Activated naive CD8-positive, alpha-beta T cell treated with anti-CD3 and anti-CD28 coated beads, Interleukin-2, amount 50 U/mL, for 24 hours (primary cell): ENCODE measurements around the gene RAB2B.
"Not testable (repeated sequence)": the region's sequence is repeated elsewhere in the genome, so short reads cannot be mapped to it uniquely, and the experiment has no call there.

Experiments used
- ATAC-seq: fragments of 150-1000 bp; cut with Tn5 transposase; one replicate; pipeline ENCODE4 v1.10.0; 2021
- DNase-seq: peaks from one replicate; pipeline ENCODE4 v3.0.0; 2021
- H3K27ac Mint-ChIP-seq: one replicate; pipeline ENCODE4 v1.8.0; 2021; ENCODE audit warnings: mild to moderate bottlenecking, mixed read lengths
- H3K27me3 Mint-ChIP-seq: one replicate; pipeline ENCODE4 v1.8.0; 2021; ENCODE audit warnings: mixed read lengths
- H3K36me3 Mint-ChIP-seq: one replicate; pipeline ENCODE4 v1.8.0; 2021; ENCODE audit warnings: low read depth, mixed read lengths
- H3K4me1 Mint-ChIP-seq: one replicate; pipeline ENCODE4 v1.8.0; 2021; ENCODE audit warnings: mixed read lengths
- H3K4me3 Mint-ChIP-seq: one replicate; pipeline ENCODE4 v1.8.0; 2021; ENCODE audit warnings: mild to moderate bottlenecking, moderate library complexity, mixed read lengths
- H3K9me3 Mint-ChIP-seq: one replicate; pipeline ENCODE4 v1.8.0; 2021; ENCODE audit warnings: mixed read lengths

RAB2B gene

DNA sequence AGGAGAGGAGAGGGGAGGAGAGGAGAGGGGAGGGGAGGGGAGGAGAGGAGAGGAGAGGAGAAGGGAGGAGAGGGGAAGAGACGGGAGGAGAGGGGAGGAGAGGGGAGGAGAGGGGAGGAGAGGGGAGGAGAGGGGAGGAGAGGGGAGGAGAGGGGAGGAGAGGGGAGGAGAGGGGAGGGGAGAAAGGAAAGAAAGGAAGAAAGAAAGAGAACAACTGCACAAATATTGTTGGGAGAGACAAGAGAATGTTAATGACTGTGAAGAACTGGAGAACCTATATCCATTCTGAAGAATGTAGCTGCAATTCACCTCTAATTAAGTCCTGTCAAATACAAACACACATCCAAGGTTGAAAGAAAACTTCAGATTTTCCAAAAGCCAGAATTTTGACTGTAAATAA is 34.1 kb downstream of the RAB2B start:
- not testable (repeated sequence) for H3K9me3 Mint-ChIP-seq, ATAC-seq, DNase-seq, H3K27me3 Mint-ChIP-seq, H3K27ac Mint-ChIP-seq, H3K4me3 Mint-ChIP-seq
- H3K4me1 Mint-ChIP-seq: peaks cover 37% of the 10 kb centered on the region
- H3K36me3 Mint-ChIP-seq: peaks cover 11% of the 10 kb centered on the region

DNA sequence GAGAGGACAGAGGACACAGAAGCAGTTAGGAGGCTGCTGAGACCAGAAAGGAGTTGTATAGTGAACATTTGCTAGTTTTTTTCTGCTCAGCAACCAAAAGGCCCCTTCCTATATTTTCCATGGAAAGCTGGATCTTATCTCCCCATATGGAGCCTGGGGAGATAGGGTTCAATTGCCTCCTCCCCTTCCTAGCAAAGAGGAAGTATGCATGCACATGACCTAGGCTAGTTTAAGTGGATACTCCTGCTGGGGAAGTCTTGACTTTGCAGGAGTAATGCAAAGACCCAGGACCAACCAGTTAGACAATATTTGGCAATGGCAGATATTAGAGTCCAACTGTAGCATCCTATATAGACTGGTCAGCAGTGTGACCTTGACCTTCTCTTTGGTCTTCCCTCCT is 35.9 kb downstream of the RAB2B start:
- H3K9me3 Mint-ChIP-seq: no peaks in the 10 kb centered on the region
- ATAC-seq (no peak), DNase-seq (no peak)
- H3K36me3 Mint-ChIP-seq: peaks cover 7% of the 10 kb centered on the region
- H3K27ac Mint-ChIP-seq: no peak overlapping the region
- peaks cover 37% of the 10 kb centered on the region for H3K4me1 Mint-ChIP-seq
- no peaks in the 10 kb centered on the region for H3K27me3 Mint-ChIP-seq
- no peak overlapping the region for H3K4me3 Mint-ChIP-seq

DNA sequence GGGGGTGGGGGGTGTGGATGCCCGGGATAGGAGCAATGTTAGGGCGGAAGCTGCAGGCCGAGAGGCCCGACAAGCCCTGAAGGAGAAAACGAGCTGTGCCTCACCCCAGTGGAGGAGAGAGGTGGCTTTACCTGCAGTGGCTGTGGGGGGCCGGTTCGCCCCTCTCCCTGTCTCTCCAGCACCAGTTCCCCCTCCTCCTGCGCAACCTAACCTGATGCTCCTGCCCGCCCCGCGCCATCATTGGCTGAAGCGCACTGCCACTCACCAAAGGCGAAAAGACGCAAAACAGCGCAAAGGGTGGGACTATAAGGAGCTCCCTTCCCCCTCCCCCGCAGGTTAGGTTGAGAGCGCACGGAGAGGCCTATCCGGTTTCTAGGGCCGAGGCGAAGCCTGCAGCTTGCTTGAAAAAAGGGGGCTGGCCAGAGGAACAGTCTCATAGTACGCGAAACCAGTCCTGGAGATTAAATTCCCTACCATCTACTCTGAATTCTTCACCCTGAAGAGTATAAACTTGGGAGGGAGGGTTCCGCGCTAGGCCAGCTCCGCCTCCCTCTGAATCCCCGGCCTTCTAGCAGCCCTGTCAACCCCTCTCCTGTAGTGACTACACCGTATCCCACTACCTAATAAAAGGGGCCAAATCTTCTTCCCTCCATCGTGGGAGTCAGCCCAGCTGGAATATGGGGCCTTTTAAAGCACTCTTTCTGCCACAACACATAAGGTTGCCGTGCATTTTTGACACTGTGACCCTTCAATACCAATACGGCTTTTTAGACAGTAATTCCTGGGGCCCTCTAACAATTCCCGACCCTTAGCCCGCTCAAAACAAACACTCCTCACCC is 39.5 kb downstream of the RAB2B start:
- Mint-ChIP-seq H3K27me3 (no peaks in the 10 kb centered on the region), H3K36me3 (peaks cover 20% of the 10 kb centered on the region), H3K27ac (peak overlapping the region; percentile 75), H3K4me3 (peak overlapping the region; percentile 89), H3K9me3 (no peaks in the 10 kb centered on the region), H3K4me1 (peaks cover 54% of the 10 kb centered on the region)
- peak; percentile 99 for DNase-seq
- ATAC-seq: peak; percentile 100

DNA sequence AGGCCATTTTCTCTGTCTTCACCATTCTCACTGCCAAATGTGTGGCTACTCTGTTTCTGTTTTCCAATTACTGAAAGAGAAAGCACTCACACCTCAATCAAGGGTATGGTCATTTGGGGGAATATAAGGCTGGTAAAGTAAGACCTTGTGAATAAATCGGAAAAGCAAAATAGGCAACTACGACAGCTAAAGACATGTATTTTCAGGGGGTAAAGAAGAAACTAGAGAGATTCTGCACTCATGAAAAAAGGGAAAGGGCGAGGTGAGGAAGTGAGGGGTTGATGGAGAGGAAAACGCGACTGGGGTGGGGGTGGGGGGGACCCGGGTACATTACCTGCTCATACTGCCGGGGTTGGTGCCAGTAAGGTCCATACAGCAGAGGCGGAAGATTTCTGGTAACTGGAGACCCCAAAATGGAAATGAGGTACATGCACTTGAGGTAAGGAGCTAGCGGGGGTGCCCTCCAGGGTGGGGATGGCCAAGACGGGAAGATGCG is 40.1 kb downstream of the RAB2B start:
- ATAC-seq (peak; percentile 4), DNase-seq (no peak)
- H3K27me3 Mint-ChIP-seq: no peaks in the 10 kb centered on the region
- H3K36me3 Mint-ChIP-seq: peaks cover 22% of the 10 kb centered on the region
- no peaks in the 10 kb centered on the region for H3K9me3 Mint-ChIP-seq
- peak overlapping the region; percentile 75 for H3K27ac Mint-ChIP-seq
- peaks cover 54% of the 10 kb centered on the region for H3K4me1 Mint-ChIP-seq
- peak overlapping the region; percentile 89 for H3K4me3 Mint-ChIP-seq

DNA sequence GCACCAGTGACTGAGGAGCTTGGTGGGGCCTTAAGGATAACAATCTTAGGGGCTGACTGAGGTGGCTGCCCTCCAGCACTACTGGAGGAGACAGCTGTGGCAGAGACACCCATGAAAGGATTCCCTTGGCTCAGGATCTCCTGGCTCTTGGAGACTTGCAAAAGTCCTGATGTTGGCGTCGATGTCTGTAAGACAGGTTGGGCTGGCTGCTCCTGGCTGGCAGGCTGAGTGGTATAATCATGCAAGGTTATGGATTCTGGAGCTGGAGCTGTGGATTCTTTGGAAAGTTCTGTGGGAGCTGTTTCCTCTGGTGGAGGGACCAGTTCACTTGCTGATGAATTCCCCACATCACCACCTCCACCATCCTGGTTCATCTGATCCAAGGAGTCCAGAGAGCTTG is 45.6 kb downstream of the RAB2B start:
- no peak overlapping the region for H3K4me3 Mint-ChIP-seq
- ATAC-seq (no peak), DNase-seq (no peak)
- peaks cover 32% of the 10 kb centered on the region for H3K4me1 Mint-ChIP-seq
- H3K27ac Mint-ChIP-seq: no peak overlapping the region
- H3K27me3 Mint-ChIP-seq: no peaks in the 10 kb centered on the region
- peaks cover 58% of the 10 kb centered on the region for H3K36me3 Mint-ChIP-seq
- H3K9me3 Mint-ChIP-seq: no peaks in the 10 kb centered on the region

DNA sequence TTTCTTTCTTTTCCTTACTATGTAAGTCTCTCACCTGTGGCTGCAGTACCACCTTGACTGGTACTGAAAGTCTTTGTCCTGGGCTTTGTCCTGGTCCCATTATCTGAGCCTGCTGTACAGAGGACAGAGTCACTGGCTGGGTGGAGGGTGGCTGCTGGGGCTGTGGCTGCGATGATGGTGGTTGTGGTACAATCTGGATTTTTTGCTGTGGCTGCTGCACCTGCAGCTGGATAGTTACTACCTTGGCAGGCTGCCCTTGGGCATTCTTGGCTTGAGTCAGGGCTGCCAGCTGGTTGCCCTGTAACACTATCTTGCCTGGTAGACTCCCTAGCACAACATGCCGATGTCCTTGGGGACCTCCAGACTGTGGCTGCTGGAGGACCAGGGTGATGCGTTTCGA is 47.8 kb downstream of the RAB2B start:
- ATAC-seq (no peak), DNase-seq (no peak)
- no peaks in the 10 kb centered on the region for H3K9me3 Mint-ChIP-seq
- H3K4me1 Mint-ChIP-seq: peaks cover 12% of the 10 kb centered on the region
- H3K27ac Mint-ChIP-seq: no peak overlapping the region
- H3K36me3 Mint-ChIP-seq: peaks cover 67% of the 10 kb centered on the region
- H3K4me3 Mint-ChIP-seq: no peak overlapping the region
- H3K27me3 Mint-ChIP-seq: no peaks in the 10 kb centered on the region

DNA sequence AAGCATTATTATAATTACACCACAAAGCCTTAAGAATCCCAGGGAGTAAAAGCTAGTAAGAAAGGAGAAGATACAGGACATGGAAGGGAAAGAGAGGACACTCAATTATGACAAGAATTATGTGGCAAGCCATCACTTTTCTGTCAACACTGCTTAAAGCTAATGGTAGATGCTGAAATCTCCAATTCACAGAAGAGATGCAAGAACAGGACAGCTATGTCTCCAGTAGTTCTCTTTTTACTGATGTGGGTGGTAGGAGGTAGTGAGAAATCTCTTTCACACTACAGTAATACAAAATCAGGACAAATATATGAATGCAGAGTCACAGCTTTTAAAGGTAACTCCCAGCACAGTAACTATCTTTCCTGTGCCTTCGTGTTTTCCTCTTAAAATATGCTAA is 50.1 kb downstream of the RAB2B start:
- Mint-ChIP-seq H3K27ac (no peak overlapping the region), H3K4me3 (no peak overlapping the region), H3K9me3 (no peaks in the 10 kb centered on the region), H3K36me3 (peaks cover 61% of the 10 kb centered on the region), H3K27me3 (no peaks in the 10 kb centered on the region), H3K4me1 (no peaks in the 10 kb centered on the region)
- DNase-seq (no peak), ATAC-seq (no peak)

DNA sequence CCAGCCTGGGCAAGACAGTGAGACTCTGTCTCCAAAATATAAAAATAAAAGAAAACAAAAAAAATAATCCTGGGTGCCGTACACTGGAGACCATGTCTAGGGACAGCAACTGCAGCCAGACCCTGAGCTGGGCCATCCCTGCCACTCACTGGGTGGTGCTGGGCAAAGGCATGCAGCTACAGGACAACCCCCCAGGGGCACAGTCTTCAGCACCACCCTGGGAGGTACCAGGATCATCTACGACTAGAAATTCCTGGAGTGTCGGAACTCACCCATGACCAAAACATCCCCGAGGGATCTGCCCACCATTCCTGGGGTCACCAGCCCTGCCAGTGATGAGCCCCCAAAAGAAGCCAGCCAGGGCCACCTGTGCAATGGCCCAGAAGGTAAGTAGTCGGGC is 57.2 kb downstream of the RAB2B start:
- Mint-ChIP-seq H3K4me1 (peaks cover 10% of the 10 kb centered on the region), H3K4me3 (no peak overlapping the region), H3K27ac (no peak overlapping the region), H3K36me3 (peaks cover 47% of the 10 kb centered on the region), H3K9me3 (no peaks in the 10 kb centered on the region), H3K27me3 (no peaks in the 10 kb centered on the region)
- no peak for DNase-seq
- no peak for ATAC-seq

DNA sequence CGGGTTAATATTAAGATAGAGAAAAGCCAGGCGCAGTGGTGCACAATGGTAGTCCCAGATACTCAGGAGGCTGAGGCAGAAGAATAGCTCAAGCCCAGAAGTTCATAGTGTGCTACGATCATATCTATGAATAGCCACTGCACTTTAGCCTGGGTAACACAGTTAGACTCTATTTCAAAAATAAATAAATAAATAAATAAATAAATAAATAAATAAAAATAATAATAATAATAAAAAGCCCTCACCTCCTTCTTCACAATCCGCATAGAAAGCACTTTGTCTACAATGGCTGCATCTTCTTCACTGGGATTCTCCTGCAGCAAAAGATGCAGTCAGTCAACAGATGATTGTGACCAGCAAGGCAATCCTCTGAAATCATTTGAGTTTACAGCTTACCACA is 61.4 kb downstream of the RAB2B start:
- Mint-ChIP-seq H3K4me3 (no peak overlapping the region), H3K36me3 (peaks cover 60% of the 10 kb centered on the region), H3K27ac (peak overlapping the region; percentile 90), H3K27me3 (no peaks in the 10 kb centered on the region), H3K4me1 (peaks cover 22% of the 10 kb centered on the region), H3K9me3 (no peaks in the 10 kb centered on the region)
- DNase-seq (no peak), ATAC-seq (no peak)

DNA sequence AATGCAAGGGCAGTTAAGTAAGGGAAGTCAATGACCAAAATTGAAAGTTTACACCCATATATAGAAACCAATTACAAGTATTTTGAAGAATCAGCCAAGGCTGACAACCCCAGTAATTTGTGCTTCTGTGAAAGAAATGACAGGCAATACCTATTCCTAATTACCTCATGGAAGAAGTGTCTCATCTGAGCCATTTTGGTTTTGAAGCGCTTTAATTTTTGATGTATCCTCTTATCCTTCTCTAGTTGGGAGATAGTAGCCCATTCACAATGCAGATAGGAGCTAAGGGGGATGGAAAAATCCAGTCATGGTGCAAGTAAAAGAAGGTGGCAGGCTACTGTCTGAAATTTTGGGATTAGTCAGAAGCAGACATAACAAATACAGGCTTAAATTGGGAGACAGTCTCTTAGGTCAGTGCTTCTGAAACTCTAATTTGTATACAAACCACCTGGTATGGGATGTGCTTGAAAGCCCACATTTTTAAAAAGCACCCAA is 62.6 kb downstream of the RAB2B start:
- Mint-ChIP-seq H3K4me3 (no peak overlapping the region), H3K4me1 (peaks cover 25% of the 10 kb centered on the region), H3K27ac (peak overlapping the region; percentile 90), H3K9me3 (no peaks in the 10 kb centered on the region), H3K36me3 (peaks cover 65% of the 10 kb centered on the region), H3K27me3 (no peaks in the 10 kb centered on the region)
- DNase-seq: no peak
- ATAC-seq: peak; percentile 88
